IPS-20b (cell line): ENCODE measurements around the gene PFKFB3.
"Not testable (repeated sequence)": the region's sequence is repeated elsewhere in the genome, so short reads cannot be mapped to it uniquely, and the experiment has no call there.

Experiments
- H3K27ac ChIP-seq: one replicate; pipeline ENCODE4 v1.5.1; 2013; ENCODE audit warnings: low read length
- H3K27me3 ChIP-seq: 2 replicates; pipeline ENCODE4 v1.6.1; 2013; ENCODE audit warnings: mild to moderate bottlenecking, low read length, inconsistent platforms; ENCODE audit not compliant: insufficient read depth
- H3K36me3 ChIP-seq: 2 replicates; pipeline ENCODE4 v1.6.1; 2013; ENCODE audit warnings: low read depth, mild to moderate bottlenecking, inconsistent platforms, low read length, moderate library complexity; ENCODE audit not compliant: insufficient read depth
- H3K4me1 ChIP-seq: 2 replicates; pipeline ENCODE4 v1.6.1; 2013; ENCODE audit warnings: mild to moderate bottlenecking, control low read depth, inconsistent platforms, low read length, moderate library complexity; ENCODE audit not compliant: insufficient read depth
- H3K4me3 ChIP-seq: 2 replicates; pipeline ENCODE4 v1.5.1; 2013; ENCODE audit warnings: mild to moderate bottlenecking, low read length, inconsistent platforms
- H3K9ac ChIP-seq: 2 replicates; pipeline ENCODE4 v1.6.1; 2013; ENCODE audit warnings: low read depth, mild to moderate bottlenecking, inconsistent platforms, low read length, moderate library complexity
- H3K9me3 ChIP-seq: 2 replicates; pipeline ENCODE4 v1.6.1; 2013; ENCODE audit warnings: mild to moderate bottlenecking, low read depth, low read length, inconsistent platforms; ENCODE audit not compliant: insufficient read depth

The PFKFB3 gene

GRCh38 chr10:6247041-6247712 is 44.4 kb downstream of the PFKFB3 start:
- no peak overlapping the region for H3K9ac ChIP-seq

GRCh38 chr10:6248908-6249307 is 46.2 kb downstream of the PFKFB3 start:
- not testable (repeated sequence) for H3K9me3 ChIP-seq, H3K9ac ChIP-seq, H3K4me1 ChIP-seq, H3K27ac ChIP-seq, H3K4me3 ChIP-seq, H3K27me3 ChIP-seq, H3K36me3 ChIP-seq

More at GRCh38 chr10:6247041-6247712, 44.4 kb downstream of the PFKFB3 start:
- no peaks in the 10 kb centered on the region for H3K4me1 ChIP-seq
- no peak overlapping the region for H3K4me3 ChIP-seq
- H3K36me3 ChIP-seq: no peaks in the 10 kb centered on the region
- no peaks in the 10 kb centered on the region for H3K27me3 ChIP-seq
- no peak overlapping the region for H3K27ac ChIP-seq
- H3K9me3 ChIP-seq: no peaks in the 10 kb centered on the region

- no peak overlapping the region for H3K9ac ChIP-seq
- no peak overlapping the region for H3K27ac ChIP-seq
- H3K27me3 ChIP-seq: no peaks in the 10 kb centered on the region
- H3K4me1 ChIP-seq: no peaks in the 10 kb centered on the region
- no peak overlapping the region for H3K4me3 ChIP-seq
- no peaks in the 10 kb centered on the region for H3K9me3 ChIP-seq
- no peaks in the 10 kb centered on the region for H3K36me3 ChIP-seq
Measured at GRCh38 chr10:6249698-6250097, 47.0 kb downstream of the PFKFB3 start.

GRCh38 chr10:6250745-6251144 is 48.0 kb downstream of the PFKFB3 start:
- Histone ChIP-seq H3K9ac (no peak overlapping the region), H3K4me3 (no peak overlapping the region), H3K27ac (no peak overlapping the region), H3K27me3 (no peaks in the 10 kb centered on the region), H3K4me1 (no peaks in the 10 kb centered on the region), H3K36me3 (no peaks in the 10 kb centered on the region), H3K9me3 (no peaks in the 10 kb centered on the region)

- Histone ChIP-seq H3K9ac (no peak overlapping the region), H3K36me3 (no peaks in the 10 kb centered on the region), H3K27ac (no peak overlapping the region), H3K9me3 (no peaks in the 10 kb centered on the region), H3K4me1 (no peaks in the 10 kb centered on the region), H3K27me3 (no peaks in the 10 kb centered on the region), H3K4me3 (no peak overlapping the region)
Measured at GRCh38 chr10:6254201-6254600, 51.5 kb downstream of the PFKFB3 start.

- Histone ChIP-seq H3K36me3 (no peaks in the 10 kb centered on the region), H3K4me3 (no peak overlapping the region), H3K27me3 (no peaks in the 10 kb centered on the region), H3K9me3 (no peaks in the 10 kb centered on the region), H3K4me1 (no peaks in the 10 kb centered on the region), H3K27ac (no peak overlapping the region), H3K9ac (no peak overlapping the region)
Measured at GRCh38 chr10:6255548-6256061, 52.9 kb downstream of the PFKFB3 start.

GRCh38 chr10:6256439-6256838 is 53.7 kb downstream of the PFKFB3 start:
- H3K4me1 ChIP-seq: no peaks in the 10 kb centered on the region
- no peak overlapping the region for H3K27ac ChIP-seq
- H3K27me3 ChIP-seq: no peaks in the 10 kb centered on the region
- no peak overlapping the region for H3K9ac ChIP-seq
- no peak overlapping the region for H3K4me3 ChIP-seq
- H3K36me3 ChIP-seq: no peaks in the 10 kb centered on the region
- H3K9me3 ChIP-seq: peaks cover 4% of the 10 kb centered on the region; the same call in 1 of the 2 replicates

- H3K9ac ChIP-seq: no peak overlapping the region
- no peak overlapping the region for H3K4me3 ChIP-seq
- H3K27ac ChIP-seq: no peak overlapping the region
- no peaks in the 10 kb centered on the region for H3K36me3 ChIP-seq
- H3K4me1 ChIP-seq: no peaks in the 10 kb centered on the region
- H3K9me3 ChIP-seq: peaks cover 4% of the 10 kb centered on the region
- no peaks in the 10 kb centered on the region for H3K27me3 ChIP-seq
Measured at GRCh38 chr10:6259153-6259552, 56.4 kb downstream of the PFKFB3 start.

GRCh38 chr10:6260843-6261242 is 58.1 kb downstream of the PFKFB3 start:
- Histone ChIP-seq H3K4me1 (no peaks in the 10 kb centered on the region), H3K9me3 (peaks cover 4% of the 10 kb centered on the region), H3K27me3 (no peaks in the 10 kb centered on the region), H3K4me3 (no peak overlapping the region), H3K9ac (no peak overlapping the region), H3K36me3 (no peaks in the 10 kb centered on the region), H3K27ac (no peak overlapping the region)

- no peaks in the 10 kb centered on the region for H3K36me3 ChIP-seq
- H3K4me3 ChIP-seq: no peak overlapping the region
- no peaks in the 10 kb centered on the region for H3K9me3 ChIP-seq
- no peak overlapping the region for H3K27ac ChIP-seq
- no peaks in the 10 kb centered on the region for H3K4me1 ChIP-seq
- H3K27me3 ChIP-seq: no peaks in the 10 kb centered on the region
- no peak overlapping the region for H3K9ac ChIP-seq
Measured at GRCh38 chr10:6267941-6268340, 65.2 kb downstream of the PFKFB3 start.

- Histone ChIP-seq H3K36me3 (no peaks in the 10 kb centered on the region), H3K9me3 (no peaks in the 10 kb centered on the region), H3K4me3 (no peak overlapping the region), H3K27ac (no peak overlapping the region), H3K9ac (no peak overlapping the region), H3K4me1 (no peaks in the 10 kb centered on the region), H3K27me3 (no peaks in the 10 kb centered on the region)
Measured at GRCh38 chr10:6269432-6269831, 66.7 kb downstream of the PFKFB3 start.

- no peaks in the 10 kb centered on the region for H3K9me3 ChIP-seq
- H3K27ac ChIP-seq: no peak overlapping the region
- H3K9ac ChIP-seq: no peak overlapping the region
- H3K4me3 ChIP-seq: no peak overlapping the region
- H3K4me1 ChIP-seq: no peaks in the 10 kb centered on the region; the same call in 1 of the 2 replicates
- no peaks in the 10 kb centered on the region for H3K27me3 ChIP-seq
- no peaks in the 10 kb centered on the region for H3K36me3 ChIP-seq
Measured at GRCh38 chr10:6269953-6270867, 67.5 kb downstream of the PFKFB3 start.
